ENCODE data around the gene STMN1.

DNA sequence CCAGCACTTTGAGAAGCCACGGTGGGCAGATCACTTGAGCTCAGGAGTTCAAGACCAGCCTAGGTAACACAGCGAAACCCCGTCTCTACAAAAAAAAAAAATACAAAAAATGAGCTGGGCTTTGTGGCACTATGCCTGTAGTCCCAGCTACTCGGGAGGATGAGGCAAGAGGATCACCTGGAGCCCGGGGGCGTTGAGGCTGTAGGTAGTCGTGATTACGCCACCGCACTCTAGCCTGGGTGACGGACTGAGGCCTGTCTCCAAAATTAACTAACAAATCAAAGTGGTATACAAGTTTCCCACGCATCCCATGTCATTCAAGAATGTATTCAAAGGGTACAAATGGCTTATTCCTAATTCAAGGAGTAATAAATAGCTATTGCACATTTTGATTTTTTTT lies 49.4 kb downstream of the STMN1 start:
- TF ChIP-seq, protein P1, sequence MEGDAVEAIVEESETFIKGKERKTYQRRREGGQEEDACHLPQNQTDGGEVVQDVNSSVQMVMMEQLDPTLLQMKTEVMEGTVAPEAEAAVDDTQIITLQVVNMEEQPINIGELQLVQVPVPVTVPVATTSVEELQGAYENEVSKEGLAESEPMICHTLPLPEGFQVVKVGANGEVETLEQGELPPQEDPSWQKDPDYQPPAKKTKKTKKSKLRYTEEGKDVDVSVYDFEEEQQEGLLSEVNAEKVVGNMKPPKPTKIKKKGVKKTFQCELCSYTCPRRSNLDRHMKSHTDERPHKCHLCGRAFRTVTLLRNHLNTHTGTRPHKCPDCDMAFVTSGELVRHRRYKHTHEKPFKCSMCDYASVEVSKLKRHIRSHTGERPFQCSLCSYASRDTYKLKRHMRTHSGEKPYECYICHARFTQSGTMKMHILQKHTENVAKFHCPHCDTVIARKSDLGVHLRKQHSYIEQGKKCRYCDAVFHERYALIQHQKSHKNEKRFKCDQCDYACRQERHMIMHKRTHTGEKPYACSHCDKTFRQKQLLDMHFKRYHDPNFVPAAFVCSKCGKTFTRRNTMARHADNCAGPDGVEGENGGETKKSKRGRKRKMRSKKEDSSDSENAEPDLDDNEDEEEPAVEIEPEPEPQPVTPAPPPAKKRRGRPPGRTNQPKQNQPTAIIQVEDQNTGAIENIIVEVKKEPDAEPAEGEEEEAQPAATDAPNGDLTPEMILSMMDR (IDR thresholded peaks at IDR 0.05; ENCODE audit: poor library complexity, severe bottlenecking): no peak
- TF ChIP-seq SMC3 (conservative IDR thresholded peaks at IDR 0.05; ENCODE audit: poor library complexity): no peak
- TF ChIP-seq EP300 (conservative IDR thresholded peaks at IDR 0.05; ENCODE audit: poor library complexity, severe bottlenecking): no peak
- TF ChIP-seq TAF1 (IDR thresholded peaks at IDR 0.05; ENCODE audit: low read depth): no peak
- no peak for TF ChIP-seq POLR2AphosphoS5 (IDR thresholded peaks at IDR 0.05)
- no peak for TF ChIP-seq EZH2 (IDR thresholded peaks at IDR 0.05; ENCODE audit: borderline replicate concordance, insufficient read depth, low read length, poor library complexity, severe bottlenecking)
- TF ChIP-seq, protein P2, sequence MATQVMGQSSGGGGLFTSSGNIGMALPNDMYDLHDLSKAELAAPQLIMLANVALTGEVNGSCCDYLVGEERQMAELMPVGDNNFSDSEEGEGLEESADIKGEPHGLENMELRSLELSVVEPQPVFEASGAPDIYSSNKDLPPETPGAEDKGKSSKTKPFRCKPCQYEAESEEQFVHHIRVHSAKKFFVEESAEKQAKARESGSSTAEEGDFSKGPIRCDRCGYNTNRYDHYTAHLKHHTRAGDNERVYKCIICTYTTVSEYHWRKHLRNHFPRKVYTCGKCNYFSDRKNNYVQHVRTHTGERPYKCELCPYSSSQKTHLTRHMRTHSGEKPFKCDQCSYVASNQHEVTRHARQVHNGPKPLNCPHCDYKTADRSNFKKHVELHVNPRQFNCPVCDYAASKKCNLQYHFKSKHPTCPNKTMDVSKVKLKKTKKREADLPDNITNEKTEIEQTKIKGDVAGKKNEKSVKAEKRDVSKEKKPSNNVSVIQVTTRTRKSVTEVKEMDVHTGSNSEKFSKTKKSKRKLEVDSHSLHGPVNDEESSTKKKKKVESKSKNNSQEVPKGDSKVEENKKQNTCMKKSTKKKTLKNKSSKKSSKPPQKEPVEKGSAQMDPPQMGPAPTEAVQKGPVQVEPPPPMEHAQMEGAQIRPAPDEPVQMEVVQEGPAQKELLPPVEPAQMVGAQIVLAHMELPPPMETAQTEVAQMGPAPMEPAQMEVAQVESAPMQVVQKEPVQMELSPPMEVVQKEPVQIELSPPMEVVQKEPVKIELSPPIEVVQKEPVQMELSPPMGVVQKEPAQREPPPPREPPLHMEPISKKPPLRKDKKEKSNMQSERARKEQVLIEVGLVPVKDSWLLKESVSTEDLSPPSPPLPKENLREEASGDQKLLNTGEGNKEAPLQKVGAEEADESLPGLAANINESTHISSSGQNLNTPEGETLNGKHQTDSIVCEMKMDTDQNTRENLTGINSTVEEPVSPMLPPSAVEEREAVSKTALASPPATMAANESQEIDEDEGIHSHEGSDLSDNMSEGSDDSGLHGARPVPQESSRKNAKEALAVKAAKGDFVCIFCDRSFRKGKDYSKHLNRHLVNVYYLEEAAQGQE (IDR thresholded peaks at IDR 0.05; ENCODE audit: borderline replicate concordance): no peak
